Gastroesophageal sphincter (tissue), 4 donors: ENCODE data around the gene TTC33. TPM values are rescaled to one million over a fixed set of nuclear protein-coding genes. Genes with fewer than 3 reads are reported as not detected.

Source experiments
- ATAC-seq: fragments of 150-250 bp; one replicate; pipeline ENCODE4 v1.9.1; 2016; ENCODE audit warnings: mild to moderate bottlenecking, moderate library complexity
- H3K27ac ChIP-seq, 4 donors: fragments of 200-600 bp; sonication (generic) in 3 of 4; 1 replicate in 3 of 4; 2 replicates in 1 of 4; pipeline ENCODE4 v1.5.1; 2016 to 2019
- H3K27me3 ChIP-seq: fragments of 200-600 bp; sonication (generic); one replicate; pipeline ENCODE4 v1.5.1; 2019
- H3K36me3 ChIP-seq, 2 donors: fragments of 200-600 bp; sonication (generic); one replicate each; pipeline ENCODE4 v1.5.1; 2019; ENCODE audit warnings: control low read depth in 1 of 2
- H3K4me1 ChIP-seq, 3 donors: fragments of 200-600 bp; sonication (generic); 1 replicate in 2 of 3; 2 replicates in 1 of 3; pipeline ENCODE4 v1.5.1; 2016 to 2019; ENCODE audit warnings: control low read depth in 2 of 3
- H3K4me3 ChIP-seq, 2 donors: fragments of 200-600 bp; sonication (generic); one replicate each; pipeline ENCODE4 v1.5.1; 2019; ENCODE audit warnings: mild to moderate bottlenecking in 1 of 2, moderate library complexity in 1 of 2
- H3K9me3 ChIP-seq, 3 donors: fragments of 200-600 bp; sonication (generic); one replicate each; pipeline ENCODE4 v1.5.1; 2017 to 2019; ENCODE audit warnings: control low read depth in 2 of 3
- CTCF ChIP-seq, 4 experiments: fragments of 200-600 bp in 2 of 4; fragments of 450-650 bp in 2 of 4; sonication (generic) in 1 of 4; IDR thresholded peaks; one replicate each; pipeline ENCODE4 v1.5.1; 2017 to 2019; ENCODE audit warnings: antibody characterized with exemption in 4 of 4, mild to moderate bottlenecking in 2 of 4, moderate library complexity in 2 of 4
- EP300 ChIP-seq: sonication (generic); formaldehyde crosslinking; IDR thresholded peaks from one replicate; pipeline ENCODE4 v1.6.1; 2017; ENCODE audit warnings: antibody characterized with exemption, mild to moderate bottlenecking
- POLR2A ChIP-seq, 2 donors: fragments of 450-650 bp; IDR thresholded peaks; one replicate each; pipeline ENCODE4 v1.6.1; 2017; ENCODE audit warnings: antibody characterized with exemption in 2 of 2, mild to moderate bottlenecking in 2 of 2, moderate library complexity in 1 of 2
- POLR2AphosphoS5 ChIP-seq: sonication (generic); formaldehyde crosslinking; IDR thresholded peaks from one replicate; pipeline ENCODE4 v1.6.1; 2017; ENCODE audit warnings: antibody characterized with exemption
- whole genome bisulfite sequencing, 2 donors: methylation state at CpG; one replicate each; pipeline ENCODE4 v1.1.5; 2018; ENCODE audit warnings: low coverage in 1 of 2; 5-methylcytosine and 5-hydroxymethylcytosine counted together
- total RNA-seq, 4 donors: library from RNA; depleted of rRNA; stranded (reverse); fragments of >200 nt; gene quantifications; one replicate each; pipeline ENCODE4 v1.1.0, GENCODE V29; 2016

Gene TTC33
- total RNA-seq, 4 donors from 2014 or later, result 23.2 to 27.7 (median 25.8) TPM

- Histone ChIP-seq H3K27me3 (no peaks in the 10 kb centered on the region), H3K27ac (no peak overlapping the region), H3K9me3 (peaks cover 0 to 6% (median 0%) of the 10 kb centered on the region in 3 donors), H3K4me1 (peaks cover 0 to 13% (median 0%) of the 10 kb centered on the region in 3 donors), H3K4me3 (no peak overlapping the region), H3K36me3 (no peaks in the 10 kb centered on the region)
- TF ChIP-seq EP300 (no peak), POLR2AphosphoS5 (no peak)
- 90 to 91% methylated on average over 2 of the region's 2 CpGs for WGBS, 2 donors
- no peak for ATAC-seq
Measured at GRCh38 chr5:40481241-40481640, 274.5 kb downstream of the TTC33 start.

GRCh38 chr5:40480392-40480791, 275.4 kb downstream of the TTC33 start:
- ATAC-seq, result no peak
- H3K4me3 ChIP-seq, result no peak overlapping the region
- H3K9me3 ChIP-seq, result peaks cover 0 to 6% (median 0%) of the 10 kb centered on the region in 3 donors
- WGBS, 2 donors, result 68 to 83% methylated on average over 1 to 2 of the region's 2 CpGs
- H3K27me3 ChIP-seq, result no peaks in the 10 kb centered on the region
- TF ChIP-seq EP300 (no peak), CTCF (IDR thresholded peaks at IDR 0.05) (no peak), POLR2AphosphoS5 (no peak), POLR2A (IDR thresholded peaks at IDR 0.05) (no peak)
- H3K36me3 ChIP-seq, result no peaks in the 10 kb centered on the region
- no peak overlapping the region for H3K27ac ChIP-seq
- peaks cover 0 to 13% (median 0%) of the 10 kb centered on the region in 3 donors for H3K4me1 ChIP-seq

- Histone ChIP-seq H3K9me3 (peaks cover 0 to 6% (median 0%) of the 10 kb centered on the region in 3 donors), H3K4me3 (no peak overlapping the region), H3K36me3 (no peaks in the 10 kb centered on the region), H3K4me1 (peaks cover 0 to 13% (median 0%) of the 10 kb centered on the region in 3 donors), H3K27ac (no peak overlapping the region), H3K27me3 (no peaks in the 10 kb centered on the region)
- TF ChIP-seq CTCF (IDR thresholded peaks at IDR 0.05), result no peak
- TF ChIP-seq POLR2A (IDR thresholded peaks at IDR 0.05), result no peak
- TF ChIP-seq EP300, result no peak
- TF ChIP-seq POLR2AphosphoS5, result no peak
- no peak for ATAC-seq
- WGBS, 2 donors, result 36 to 58% methylated on average over 3 of the region's 3 CpGs
Measured at GRCh38 chr5:40479939-40480338, 275.8 kb downstream of the TTC33 start.

- TF ChIP-seq POLR2AphosphoS5 (no peak), POLR2A (IDR thresholded peaks at IDR 0.05) (no peak), CTCF (IDR thresholded peaks at IDR 0.05) (no peak), EP300 (no peak)
- WGBS, 2 donors, result 88 to 89% methylated on average over 1 of the region's 2 CpGs
- ATAC-seq, result no peak
- Histone ChIP-seq H3K4me3 (no peak overlapping the region), H3K9me3 (peaks cover 0 to 6% (median 0%) of the 10 kb centered on the region in 3 donors), H3K27me3 (no peaks in the 10 kb centered on the region), H3K27ac (no peak overlapping the region), H3K36me3 (no peaks in the 10 kb centered on the region), H3K4me1 (peaks cover 0 to 13% (median 0%) of the 10 kb centered on the region in 3 donors)
Measured at GRCh38 chr5:40478766-40479165, 277.0 kb downstream of the TTC33 start.

- Histone ChIP-seq H3K27me3 (no peaks in the 10 kb centered on the region), H3K4me3 (no peak overlapping the region), H3K27ac (peak overlapping the region in 1 of 4 donors; percentile 41), H3K9me3 (peaks cover 0 to under 1% (median 0%) of the 10 kb centered on the region in 3 donors), H3K4me1 (peaks cover 0 to 13% (median 0%) of the 10 kb centered on the region in 3 donors), H3K36me3 (no peaks in the 10 kb centered on the region)
- WGBS, 2 donors, result 45 to 60% methylated on average over 6 to 8 of the region's 8 CpGs
- TF ChIP-seq POLR2AphosphoS5 (peak; percentile 15), EP300 (no peak)
- ATAC-seq, result no peak
Measured at GRCh38 chr5:40477856-40478546, 277.8 kb downstream of the TTC33 start.

DNA sequence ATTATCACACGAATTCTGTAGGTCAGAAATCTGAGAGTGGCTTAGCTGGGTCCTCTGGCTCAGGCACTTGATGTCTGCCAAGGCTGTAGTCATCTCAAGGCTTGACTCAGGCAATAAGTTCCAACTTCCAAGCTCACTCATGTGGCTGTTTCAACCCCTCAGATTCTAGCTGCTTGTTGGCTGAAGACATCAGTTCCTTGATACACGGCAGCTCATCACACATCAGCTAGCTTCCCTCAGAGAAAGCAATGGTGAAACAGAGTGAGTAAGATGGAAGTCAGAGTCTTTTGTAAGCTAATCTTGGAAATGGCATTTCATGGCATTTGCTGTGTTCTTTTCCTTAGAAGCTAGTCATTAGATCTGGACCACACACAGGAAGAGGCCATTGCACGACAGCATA, 280.2 kb downstream of the TTC33 start:
- no peak for TF ChIP-seq EP300
- no peak for TF ChIP-seq POLR2A (IDR thresholded peaks at IDR 0.05)
- no peak for TF ChIP-seq CTCF (IDR thresholded peaks at IDR 0.05)
- no peak for TF ChIP-seq POLR2AphosphoS5
- H3K9me3 ChIP-seq, result no peaks in the 10 kb centered on the region
- ATAC-seq, result no peak
- 90% methylated on average over 3 of the region's 3 CpGs; no CpG with 5 or more reads in 1 of the 2 donors for WGBS, 2 donors
- peaks cover 0 to 13% (median 0%) of the 10 kb centered on the region in 3 donors for H3K4me1 ChIP-seq
- H3K27me3 ChIP-seq, result no peaks in the 10 kb centered on the region
- H3K36me3 ChIP-seq, result no peaks in the 10 kb centered on the region
- H3K4me3 ChIP-seq, result no peak overlapping the region
- no peak overlapping the region for H3K27ac ChIP-seq
